Naive B cell (primary cell): ENCODE results near the gene ELK4. TPM values are rescaled to one million over a fixed set of nuclear protein-coding genes. Genes with fewer than 3 reads are reported as not detected.
A peak's percentile ranks its signal among the peaks of the same experiment; 100 is the strongest.

Experiments
- ATAC-seq, 2 donors: fragments of 150-1000 bp; cut with Tn5 transposase; 2 replicates each; pipeline ENCODE4 v1.10.0; 2021; ENCODE audit warnings: low read depth in 2 of 2, mild to moderate bottlenecking in 2 of 2, moderate library complexity in 2 of 2
- DNase-seq: peaks from one replicate; pipeline ENCODE4 v3.0.0; 2022
- H3K27ac Mint-ChIP-seq, 6 donors: one replicate each; pipeline ENCODE4 v1.8.0; 2020 to 2022; ENCODE audit warnings: mild to moderate bottlenecking in 6 of 6, mixed read lengths in 6 of 6, moderate library complexity in 5 of 6, inconsistent platforms in 2 of 6
- H3K27me3 Mint-ChIP-seq, 3 donors: one replicate each; pipeline ENCODE4 v1.8.0; 2021 to 2022; ENCODE audit warnings: mixed read lengths in 3 of 3, mild to moderate bottlenecking in 1 of 3
- H3K36me3 Mint-ChIP-seq, 2 donors: one replicate each; pipeline ENCODE4 v1.8.0; 2020 to 2022; ENCODE audit warnings: mixed read lengths in 2 of 2, inconsistent platforms in 1 of 2, mild to moderate bottlenecking in 1 of 2
- H3K4me1 Mint-ChIP-seq, 3 donors: one replicate each; pipeline ENCODE4 v1.8.0; 2020 to 2022; ENCODE audit warnings: mixed read lengths in 3 of 3, inconsistent platforms in 1 of 3, mild to moderate bottlenecking in 1 of 3, moderate library complexity in 1 of 3
- H3K4me3 Mint-ChIP-seq, 8 donors: one replicate each; pipeline ENCODE4 v1.8.0; 2020 to 2022; ENCODE audit warnings: mild to moderate bottlenecking in 8 of 8, mixed read lengths in 8 of 8, moderate library complexity in 8 of 8, inconsistent platforms in 2 of 8
- H3K9me3 Mint-ChIP-seq, 7 donors: one replicate each; pipeline ENCODE4 v1.8.0; 2020 to 2022; ENCODE audit warnings: mixed read lengths in 7 of 7, mild to moderate bottlenecking in 5 of 7, inconsistent platforms in 2 of 7, moderate library complexity in 1 of 7
- polyA plus RNA-seq, 6 donors: library from polyadenylated mRNA; unstranded; fragments of 300-500 nt; fragmentation: Illumina TruSeq; gene quantifications; one replicate each; pipeline ENCODE4 v1.2.3, GENCODE V29; 2021; ENCODE audit warnings: low read depth in 6 of 6

Gene ELK4
- polyA plus RNA-seq, 6 donors from 2014 or later, result 4.8 to 10.2 (median 6.0) TPM

- Mint-ChIP-seq H3K27me3 (peaks cover 47 to 83% (median 68%) of the 10 kb centered on the region in 3 donors), H3K4me3 (peak overlapping the region in 4 of 8 donors; percentile 15 to 75 (median 42)), H3K27ac (peak overlapping the region in 1 of 6 donors; percentile 3), H3K9me3 (no peaks in the 10 kb centered on the region), H3K4me1 (peaks cover 0 to 6% (median 6%) of the 10 kb centered on the region in 3 donors), H3K36me3 (no peaks in the 10 kb centered on the region)
- DNase-seq (no peak), ATAC-seq (no peak)
Observed at GRCh38 chr1:205567716-205568115, 64.1 kb downstream of the ELK4 start.

- peaks cover 0 to 8% (median 6%) of the 10 kb centered on the region in 3 donors for H3K4me1 Mint-ChIP-seq
- H3K36me3 Mint-ChIP-seq, result no peaks in the 10 kb centered on the region
- no peak overlapping the region for H3K4me3 Mint-ChIP-seq
- no peak overlapping the region for H3K27ac Mint-ChIP-seq
- peaks cover 3 to 18% (median 15%) of the 10 kb centered on the region in 7 donors for H3K9me3 Mint-ChIP-seq
- DNase-seq, result no peak
- ATAC-seq, result no peak
- H3K27me3 Mint-ChIP-seq, result peaks cover 40 to 75% (median 49%) of the 10 kb centered on the region in 3 donors
Observed at GRCh38 chr1:205565799-205566198, 66.0 kb downstream of the ELK4 start.

DNA sequence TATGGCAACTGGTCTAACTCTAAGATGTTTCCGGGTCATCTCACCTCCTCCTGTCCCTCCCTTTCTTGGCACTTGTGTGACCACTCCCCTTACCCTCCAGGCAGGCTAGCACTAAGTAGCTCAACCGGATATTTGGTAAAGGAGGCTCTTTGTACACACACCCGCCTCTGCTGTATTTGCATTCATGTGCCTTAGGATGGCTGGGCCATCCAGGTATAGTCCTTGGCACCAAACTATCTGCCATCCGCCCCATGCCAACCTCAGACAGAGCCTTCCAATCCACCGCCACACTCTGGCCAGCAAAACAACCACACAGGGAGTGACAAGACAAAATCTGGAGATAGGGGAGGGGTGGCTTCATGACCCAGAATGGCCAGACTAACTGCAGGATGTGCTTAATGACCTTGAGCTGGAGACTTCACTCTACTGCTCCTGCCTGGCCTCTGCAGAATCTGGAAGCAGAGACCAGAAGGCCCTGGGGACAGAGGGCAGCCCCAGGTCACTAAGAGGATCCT lies 67.8 kb downstream of the ELK4 start:
- no peak overlapping the region for H3K4me3 Mint-ChIP-seq

DNA sequence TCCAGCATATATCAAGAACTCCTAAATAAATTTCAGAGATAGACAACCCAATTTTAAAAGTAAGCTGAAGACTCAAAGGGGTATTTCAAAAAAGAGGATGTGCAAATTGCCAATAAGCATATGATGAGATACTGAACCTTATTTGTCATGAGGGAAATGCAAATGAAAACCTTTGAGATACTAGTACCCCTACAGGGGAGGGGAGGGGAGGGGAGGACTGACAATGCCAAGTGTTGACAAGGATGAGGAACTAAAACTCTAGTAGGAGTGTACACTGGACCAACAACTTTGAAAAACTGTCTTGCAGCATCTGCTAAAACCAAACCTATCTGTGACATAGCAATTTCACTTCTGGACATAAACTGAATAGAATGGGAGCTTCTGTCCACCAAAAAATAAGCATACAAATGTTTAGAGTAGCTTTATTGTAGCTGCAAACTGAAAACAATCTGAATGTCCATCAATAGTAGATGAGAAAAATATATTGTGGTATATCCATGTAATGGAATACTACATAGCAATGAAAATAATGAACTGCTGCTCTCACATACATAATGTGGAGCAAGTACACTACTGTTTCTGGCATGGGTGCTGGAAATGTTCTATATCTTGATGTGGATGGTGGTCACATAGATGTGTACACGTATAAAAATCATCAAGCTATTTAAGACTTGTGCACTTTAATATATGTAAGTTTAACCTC lies 70.2 kb downstream of the ELK4 start:
- Mint-ChIP-seq H3K27ac (no peak overlapping the region), H3K27me3 (peaks cover 19 to 61% (median 36%) of the 10 kb centered on the region in 3 donors), H3K4me1 (peaks cover 0 to 3% (median 2%) of the 10 kb centered on the region in 3 donors), H3K36me3 (no peaks in the 10 kb centered on the region), H3K9me3 (peaks cover 5 to 32% (median 23%) of the 10 kb centered on the region in 7 donors), H3K4me3 (no peak overlapping the region)
- peak; percentile 9 for DNase-seq
- ATAC-seq, result peak; percentile 73 to 79

More for the DNA sequence above, 67.8 kb downstream of the ELK4 start:
- DNase-seq (no peak), ATAC-seq (no peak)
- peaks cover under 1 to 6% (median 3%) of the 10 kb centered on the region in 3 donors for H3K4me1 Mint-ChIP-seq
- no peaks in the 10 kb centered on the region for H3K36me3 Mint-ChIP-seq
- peak overlapping the region in 1 of 6 donors; percentile 31 for H3K27ac Mint-ChIP-seq
- peaks cover 34 to 62% (median 34%) of the 10 kb centered on the region in 3 donors for H3K27me3 Mint-ChIP-seq
- peaks cover 5 to 25% (median 23%) of the 10 kb centered on the region in 7 donors for H3K9me3 Mint-ChIP-seq

Other genes with a start within 250 kb of the ELK4 start
- gene LEMD1, start 210.0 kb downstream of the ELK4 start, polyA plus RNA-seq, result not detected
- not detected for gene BLACAT1, start 176.0 kb downstream of the ELK4 start, polyA plus RNA-seq
- gene CDK18, start 127.3 kb downstream of the ELK4 start, polyA plus RNA-seq, result 1 to 10 TPM in 1 of 6 donors, under 1 TPM in 3, not detected in 2; 0.40 to 1.4 (median 0.50) TPM
- gene SLC45A3, start 48.5 kb upstream of the ELK4 start, polyA plus RNA-seq, result 1 to 10 TPM in 5 of 6 donors, under 1 TPM in 1; 0.96 to 5.4 (median 4.0) TPM
- gene NUCKS1, start 118.2 kb upstream of the ELK4 start, polyA plus RNA-seq, result 10 to 100 TPM in 5 of 6 donors, 1 to 10 TPM in 1; 4.9 to 18.9 (median 16.2) TPM
- 100 to 1,000 TPM in 4 of 6 donors, 10 to 100 TPM in 2; 70.2 to 136 (median 112) TPM for gene RAB29, start 143.5 kb upstream of the ELK4 start, polyA plus RNA-seq
- 10 to 100 TPM in 4 of 6 donors, 1 to 10 TPM in 1, under 1 TPM in 1; 0.11 to 14.4 (median 10.5) TPM for gene SLC41A1, start 181.2 kb upstream of the ELK4 start, polyA plus RNA-seq
- 1 to 10 TPM in 3 of 6 donors, under 1 TPM in 2, not detected in 1; 0.43 to 3.0 (median 1.0) TPM for gene PM20D1, start 218.1 kb upstream of the ELK4 start, polyA plus RNA-seq